ENCODE results near the gene PPP1R9B.

Gene PPP1R9B

GRCh38 chr17:50105811-50106210, 44.7 kb downstream of the PPP1R9B start:
- DNase-seq (ENCODE audit: low read depth): no peak

GRCh38 chr17:50103941-50104340, 46.5 kb downstream of the PPP1R9B start:
- no peak for DNase-seq (ENCODE audit: low read depth)

- DNase-seq (ENCODE audit: low read depth): no peak
These were observed 47.2 kb downstream of the PPP1R9B start for GRCh38 chr17:50103252-50103651.

GRCh38 chr17:50102164-50102991, 48.1 kb downstream of the PPP1R9B start:
- no peak for DNase-seq (ENCODE audit: low read depth)

- no peak for DNase-seq (ENCODE audit: low read depth)
These were observed 48.9 kb downstream of the PPP1R9B start for GRCh38 chr17:50101346-50102163.

GRCh38 chr17:50100921-50101345, 49.5 kb downstream of the PPP1R9B start:
- DNase-seq (ENCODE audit: low read depth): no peak

GRCh38 chr17:50100480-50100883, 50.0 kb downstream of the PPP1R9B start:
- DNase-seq (ENCODE audit: low read depth): no peak

- DNase-seq (ENCODE audit: low read depth): no peak
These were observed 51.5 kb downstream of the PPP1R9B start for GRCh38 chr17:50099003-50099402.

GRCh38 chr17:50098583-50098982, 51.9 kb downstream of the PPP1R9B start:
- no peak for DNase-seq (ENCODE audit: low read depth)

GRCh38 chr17:50097926-50098325, 52.6 kb downstream of the PPP1R9B start:
- DNase-seq (ENCODE audit: low read depth): no peak

- DNase-seq (ENCODE audit: low read depth): no peak
These were observed 53.0 kb downstream of the PPP1R9B start for GRCh38 chr17:50097455-50097854.

GRCh38 chr17:50096758-50097157, 53.7 kb downstream of the PPP1R9B start:
- no peak for DNase-seq (ENCODE audit: low read depth)

- no peak for DNase-seq (ENCODE audit: low read depth)
These were observed 54.4 kb downstream of the PPP1R9B start for GRCh38 chr17:50096092-50096491.

- DNase-seq (ENCODE audit: low read depth): no peak
These were observed 54.8 kb downstream of the PPP1R9B start for GRCh38 chr17:50095626-50096037.

- DNase-seq (ENCODE audit: low read depth): peak; percentile 95
These were observed 55.5 kb downstream of the PPP1R9B start, which contains the start of gene PDK2 for GRCh38 chr17:50094753-50095619. PDK2 (plus strand) TSS chr17:50095351; CDS start chr17:50095436, 85 bp downstream.

GRCh38 chr17:50094243-50094752, 56.2 kb downstream of the PPP1R9B start:
- peak; percentile 80 for DNase-seq (ENCODE audit: low read depth)

- DNase-seq (ENCODE audit: low read depth): no peak
These were observed 56.7 kb downstream of the PPP1R9B start for GRCh38 chr17:50093807-50094206.

- DNase-seq (ENCODE audit: low read depth): no peak
These were observed 57.2 kb downstream of the PPP1R9B start for GRCh38 chr17:50093246-50093645.

- DNase-seq (ENCODE audit: low read depth): no peak
These were observed 58.6 kb downstream of the PPP1R9B start for GRCh38 chr17:50091918-50092285.

- DNase-seq (ENCODE audit: low read depth): no peak
These were observed 59.2 kb downstream of the PPP1R9B start for GRCh38 chr17:50090971-50091917.

- DNase-seq (ENCODE audit: low read depth): no peak
These were observed 60.4 kb downstream of the PPP1R9B start for GRCh38 chr17:50090071-50090470.

Measured in stromal cell of bone marrow (primary cell).